Tibial nerve (tissue), 4 donors: Measurements from ENCODE around the gene SLC35F3. TPM values are rescaled to one million over a fixed set of nuclear protein-coding genes. Genes with fewer than 3 reads are reported as not detected.
"Not testable (repeated sequence)": the region's sequence is repeated elsewhere in the genome, so short reads cannot be mapped to it uniquely, and the experiment has no call there.

Experiments
- DNase-seq, 2 donors: peaks; one replicate each; pipeline ENCODE4 v3.0.0-alpha.2; 2019; ENCODE audit warnings: low spot score in 2 of 2
- H3K27ac ChIP-seq, 4 donors: fragments of 200-600 bp; sonication (generic) in 3 of 4; one replicate each; pipeline ENCODE4 v1.5.1; 2017 to 2019; ENCODE audit warnings: mild to moderate bottlenecking in 1 of 4
- H3K27me3 ChIP-seq, 2 donors: fragments of 200-600 bp; sonication (generic) in 1 of 2; one replicate each; pipeline versions ENCODE4 v1.5.1 to v1.6.0; 2017 to 2019
- H3K36me3 ChIP-seq, 3 donors: fragments of 200-600 bp; sonication (generic); one replicate each; pipeline ENCODE4 v1.5.1; 2018 to 2019
- H3K4me1 ChIP-seq, 4 donors: fragments of 200-600 bp; sonication (generic) in 3 of 4; one replicate each; pipeline ENCODE4 v1.5.1; 2017 to 2019
- H3K4me3 ChIP-seq, 4 donors: fragments of 200-600 bp; sonication (generic) in 3 of 4; one replicate each; pipeline ENCODE4 v1.5.1; 2017 to 2019; ENCODE audit warnings: mild to moderate bottlenecking in 1 of 4, moderate library complexity in 1 of 4
- H3K9me3 ChIP-seq, 4 donors: fragments of 200-600 bp; sonication (generic) in 3 of 4; one replicate each; pipeline ENCODE4 v1.5.1; 2017 to 2019
- CTCF ChIP-seq, 5 experiments: fragments of 200-600 bp in 3 of 5; fragments of 450-650 bp in 2 of 5; sonication (generic) in 3 of 5; IDR thresholded peaks; one replicate each; pipeline ENCODE4 v1.5.1; 2016 to 2019; ENCODE audit warnings: antibody characterized with exemption in 5 of 5, mild to moderate bottlenecking in 3 of 5, moderate library complexity in 2 of 5
- EP300 ChIP-seq, 2 donors: sonication (generic); formaldehyde crosslinking; IDR thresholded peaks; one replicate each; pipeline ENCODE4 v1.6.1; 2017; ENCODE audit warnings: antibody characterized with exemption in 2 of 2, mild to moderate bottlenecking in 1 of 2
- POLR2A ChIP-seq, 2 donors: fragments of 450-650 bp; IDR thresholded peaks; one replicate each; pipeline ENCODE4 v1.6.1; 2017; ENCODE audit warnings: antibody characterized with exemption in 2 of 2, mild to moderate bottlenecking in 2 of 2, moderate library complexity in 2 of 2
- WGBS, 2 donors: methylation state at CpG; one replicate each; pipeline ENCODE4 v1.1.5; 2018; 5-methylcytosine and 5-hydroxymethylcytosine counted together
- total RNA-seq, 4 donors: library from RNA; depleted of rRNA; stranded (reverse); fragments of >200 nt; gene quantifications; one replicate each; pipeline ENCODE4 v1.1.0, GENCODE V29; 2016

Gene SLC35F3
- total RNA-seq, 4 donors from 2014 or later, result 0.90 TPM; not detected in 3

- Histone ChIP-seq H3K27me3 (no peaks in the 10 kb centered on the region), H3K4me1 (no peaks in the 10 kb centered on the region), H3K4me3 (no peak overlapping the region), H3K36me3 (no peaks in the 10 kb centered on the region), H3K27ac (no peak overlapping the region), H3K9me3 (peaks cover 0 to 12% (median 0%) of the 10 kb centered on the region in 4 donors)
- no peak for DNase-seq
- TF ChIP-seq EP300 (IDR thresholded peaks at IDR 0.05), result no peak
- no peak for TF ChIP-seq POLR2A (IDR thresholded peaks at IDR 0.05)
- no peak for TF ChIP-seq CTCF (IDR thresholded peaks at IDR 0.05)
- WGBS, 2 donors, result 47% methylated on average over 4 of the region's 4 CpGs
These were observed 444.5 kb downstream of the SLC35F3 start for GRCh38 chr1:234348964-234349363.

- TF ChIP-seq POLR2A (IDR thresholded peaks at IDR 0.05) (no peak), CTCF (IDR thresholded peaks at IDR 0.05) (no peak), EP300 (IDR thresholded peaks at IDR 0.05) (no peak)
- no peak overlapping the region for H3K4me3 ChIP-seq
- H3K4me1 ChIP-seq, result no peaks in the 10 kb centered on the region
- H3K9me3 ChIP-seq, result peaks cover 0 to 5% (median 0%) of the 10 kb centered on the region in 4 donors
- WGBS, 2 donors, result 81 to 84% methylated on average over 3 of the region's 3 CpGs
- H3K27ac ChIP-seq, result no peak overlapping the region
- DNase-seq, result no peak
- no peaks in the 10 kb centered on the region for H3K27me3 ChIP-seq
- no peaks in the 10 kb centered on the region for H3K36me3 ChIP-seq
These were observed 451.5 kb downstream of the SLC35F3 start for GRCh38 chr1:234355782-234356510.

- not testable (repeated sequence) for H3K9me3 ChIP-seq, DNase-seq, H3K27ac ChIP-seq, H3K36me3 ChIP-seq, H3K4me1 ChIP-seq, H3K27me3 ChIP-seq
- H3K4me3 ChIP-seq, result peak overlapping the region in 2 of 4 donors; percentile 17 to 27
- 60 to 66% methylated on average over 35 of the region's 35 CpGs for WGBS, 2 donors
These were observed 452.3 kb downstream of the SLC35F3 start for GRCh38 chr1:234356615-234357269.

GRCh38 chr1:234357831-234358230 is 453.4 kb downstream of the SLC35F3 start:
- TF ChIP-seq EP300 (IDR thresholded peaks at IDR 0.05), result no peak
- TF ChIP-seq CTCF (IDR thresholded peaks at IDR 0.05), result no peak
- no peak for TF ChIP-seq POLR2A (IDR thresholded peaks at IDR 0.05)
- H3K27me3 ChIP-seq, result no peaks in the 10 kb centered on the region
- DNase-seq, result no peak
- H3K4me3 ChIP-seq, result no peak overlapping the region
- peaks cover 0 to 2% (median 0%) of the 10 kb centered on the region in 4 donors for H3K9me3 ChIP-seq
- no peaks in the 10 kb centered on the region for H3K4me1 ChIP-seq
- H3K27ac ChIP-seq, result no peak overlapping the region
- H3K36me3 ChIP-seq, result no peaks in the 10 kb centered on the region

- TF ChIP-seq POLR2A (IDR thresholded peaks at IDR 0.05), result no peak
- H3K4me3 ChIP-seq, result no peak overlapping the region
- H3K9me3 ChIP-seq, result no peaks in the 10 kb centered on the region
- DNase-seq, result no peak
- no peaks in the 10 kb centered on the region for H3K27me3 ChIP-seq
- no peak overlapping the region for H3K27ac ChIP-seq
- 81 to 92% methylated on average over 3 of the region's 3 CpGs for WGBS, 2 donors
- no peaks in the 10 kb centered on the region for H3K4me1 ChIP-seq
- no peaks in the 10 kb centered on the region for H3K36me3 ChIP-seq
These were observed 456.7 kb downstream of the SLC35F3 start for GRCh38 chr1:234361102-234361603.

- Histone ChIP-seq H3K27me3 (no peaks in the 10 kb centered on the region), H3K27ac (no peak overlapping the region), H3K4me3 (no peak overlapping the region), H3K36me3 (no peaks in the 10 kb centered on the region), H3K4me1 (no peaks in the 10 kb centered on the region), H3K9me3 (no peaks in the 10 kb centered on the region)
- TF ChIP-seq POLR2A (IDR thresholded peaks at IDR 0.05) (no peak), EP300 (IDR thresholded peaks at IDR 0.05) (no peak), CTCF (IDR thresholded peaks at IDR 0.05) (no peak)
- 58 to 67% methylated on average over 2 of the region's 2 CpGs for WGBS, 2 donors
- DNase-seq, result no peak
These were observed 458.1 kb downstream of the SLC35F3 start for GRCh38 chr1:234362558-234362957.
